B cell (primary cell): ENCODE results near the gene SPATA3. TPM values are rescaled to one million over a fixed set of nuclear protein-coding genes. Genes with fewer than 3 reads are reported as not detected.

ENCODE experiments used
- ATAC-seq: fragments of 200-7000 bp; cut with Tn5 transposase; one replicate; pipeline ENCODE4 v1.10.0; 2021; ENCODE audit warnings: low read depth, mild to moderate bottlenecking, moderate number of reproducible peaks, moderate library complexity
- CTCF ChIA-PET: fragments of 350-600 bp; sonication (Branson Sonifier 250); formaldehyde crosslinking; loops from one replicate; lab custom pipeline; 2021; ENCODE audit warnings: antibody characterized with exemption, inconsistent platforms; lab: Charles Lee
- POLR2A ChIA-PET: fragments of 350-600 bp; sonication (Branson Sonifier 250); formaldehyde crosslinking; loops from one replicate; lab custom pipeline; 2021; ENCODE audit warnings: antibody characterized with exemption; lab: Charles Lee
- DNase-seq: peaks from one replicate; pipeline ENCODE4 v3.0.0; 2013
- H2AFZ ChIP-seq: 2 replicates; pipeline ENCODE4 v1.6.1; 2012; ENCODE audit warnings: mild to moderate bottlenecking, low read depth, low read length; ENCODE audit not compliant: insufficient read depth, poor library complexity, severe bottlenecking
- H3K27ac ChIP-seq, 2 donors: 1 replicate in 1 of 2; 2 replicates in 1 of 2; pipeline ENCODE4 v1.5.1; 2012 to 2013; ENCODE audit warnings: low read length in 2 of 2, mild to moderate bottlenecking in 2 of 2, moderate library complexity in 1 of 2
- H3K27me3 ChIP-seq, 4 experiments: fragments of 200-600 bp in 1 of 4; sonication (generic) in 1 of 4; replicated peaks in 1 of 4; 1 replicate in 2 of 4; 2 replicates in 2 of 4; pipeline versions ENCODE4 v1.6.1 to v1.7.0; 2013 to 2016; ENCODE audit warnings: low read length in 3 of 4, mild to moderate bottlenecking in 2 of 4, mixed read lengths in 1 of 4, moderate library complexity in 1 of 4; ENCODE audit not compliant: insufficient read depth in 4 of 4, control insufficient read depth in 3 of 4; ENCODE audit errors: control extremely low read depth in 1 of 4
- H3K36me3 ChIP-seq, 2 experiments: replicated peaks in 1 of 2; 1 replicate in 1 of 2; 2 replicates in 1 of 2; pipeline versions ENCODE4 v1.6.1 to v1.7.1; 2013; ENCODE audit warnings: low read length in 1 of 2; ENCODE audit not compliant: insufficient read depth in 2 of 2, control insufficient read depth in 1 of 2; ENCODE audit errors: control extremely low read depth in 1 of 2, extremely low read depth in 1 of 2
- H3K4me1 ChIP-seq, 2 donors: fragments of 200-600 bp in 1 of 2; sonication (generic) in 1 of 2; 1 replicate in 1 of 2; 2 replicates in 1 of 2; pipeline versions ENCODE4 v1.5.1 to v1.6.1; 2013 to 2017; ENCODE audit warnings: low read length in 2 of 2; ENCODE audit not compliant: control insufficient read depth in 2 of 2, insufficient read depth in 2 of 2
- H3K4me2 ChIP-seq: replicated peaks from 2 replicates; pipeline ENCODE3; 2012; ENCODE audit warnings: mild to moderate bottlenecking, low read depth, low read length; ENCODE audit not compliant: poor library complexity, severe bottlenecking
- H3K4me3 ChIP-seq, 5 experiments: fragments of 200-600 bp in 1 of 5; sonication (generic) in 1 of 5; 1 replicate in 3 of 5; 2 replicates in 2 of 5; pipeline versions ENCODE4 v1.5.1 to v1.7.0; 2011 to 2016; ENCODE audit warnings: low read length in 4 of 5, mild to moderate bottlenecking in 4 of 5, low read depth in 2 of 5, control low read depth in 1 of 5, moderate library complexity in 1 of 5; ENCODE audit not compliant: insufficient read depth in 1 of 5; ENCODE audit errors: control extremely low read depth in 1 of 5, extremely low read depth in 1 of 5
- H3K79me2 ChIP-seq: fragments of 200-600 bp; sonication (generic); one replicate; pipeline ENCODE4 v1.6.0; 2016; ENCODE audit warnings: low read length; ENCODE audit not compliant: control insufficient read depth, insufficient read depth
- H3K9ac ChIP-seq: fragments of 200-600 bp; sonication (generic); 2 replicates; pipeline ENCODE4 v1.6.1; 2017; ENCODE audit warnings: mild to moderate bottlenecking, low read length, moderate library complexity
- H3K9me3 ChIP-seq, 3 donors: one replicate each; pipeline versions ENCODE4 v1.6.1 to v1.7.1; 2013; ENCODE audit warnings: low read length in 2 of 3; ENCODE audit not compliant: control insufficient read depth in 2 of 3, insufficient read depth in 1 of 3; ENCODE audit errors: control extremely low read depth in 1 of 3
- H4K20me1 ChIP-seq: 2 replicates; pipeline ENCODE4 v1.6.0; 2012; ENCODE audit warnings: mild to moderate bottlenecking, low read length; ENCODE audit not compliant: insufficient read depth, control insufficient read depth, poor library complexity, severe bottlenecking
- H3K27ac Mint-ChIP-seq: one replicate; pipeline ENCODE4 v1.8.0; 2021; ENCODE audit warnings: mixed read lengths
- H3K27me3 Mint-ChIP-seq: one replicate; pipeline ENCODE4 v1.8.0; 2021; ENCODE audit warnings: mixed read lengths
- H3K4me1 Mint-ChIP-seq: one replicate; pipeline ENCODE4 v1.8.0; 2021; ENCODE audit warnings: mixed read lengths
- H3K4me3 Mint-ChIP-seq: one replicate; pipeline ENCODE4 v1.8.0; 2021; ENCODE audit warnings: mixed read lengths
- H3K9me3 Mint-ChIP-seq: one replicate; pipeline ENCODE4 v1.8.0; 2022; ENCODE audit warnings: mixed read lengths; ENCODE audit not compliant: insufficient read depth
- CTCF ChIP-seq: fragments of 200-600 bp; IDR thresholded peaks from one replicate; pipeline ENCODE4 v1.8.0; 2022; ENCODE audit warnings: antibody characterized with exemption, mild to moderate bottlenecking
- EZH2 ChIP-seq: IDR thresholded peaks from 2 replicates; pipeline ENCODE4 v1.6.1; 2012; ENCODE audit warnings: borderline replicate concordance, low read depth, mild to moderate bottlenecking, moderate library complexity, low read length; ENCODE audit not compliant: insufficient read depth, poor library complexity, severe bottlenecking
- WGBS: methylation state at CpG from one replicate; pipeline ENCODE4 v1.1.5; 2013; ENCODE audit warnings: missing lambda C conversion rate; ENCODE audit not compliant: insufficient coverage; 5-methylcytosine and 5-hydroxymethylcytosine counted together
- intact Hi-C: fragments of 100-400 bp; cut with micrococcal nuclease; formaldehyde crosslinking; loops from one replicate; pipeline ENCODE4 v1.10.0; 2022
- polyA plus RNA-seq: library from polyadenylated mRNA; depleted of rRNA; stranded (reverse); fragments of >200 nt; gene quantifications from 2 replicates; pipeline ENCODE4 v1.2.3, GENCODE V29; 2012
- total RNA-seq, 2 donors: library from RNA; stranded (reverse); fragments of 120-200 nt in 1 of 2; gene quantifications; 1 replicate in 1 of 2; 2 replicates in 1 of 2; pipeline versions ENCODE4 v1.2.3 to v1.2.4, GENCODE V29; 2013 to 2022

SPATA3 gene
- total and polyA plus RNA-seq, 2 donors (not counting 1 experiment from before 2014, with no cell fraction given) = not detected

GRCh38 chr2:231047274-231047922 lies 51.5 kb downstream of the SPATA3 start:
- peaks cover 3% of the 10 kb centered on the region for H3K4me1 Mint-ChIP-seq
- Histone ChIP-seq H3K36me3 (no peaks in the 10 kb centered on the region), H3K27ac (no peak overlapping the region), H3K4me2 (no peak overlapping the region), H3K4me3 (no peak overlapping the region), H3K9ac (no peak overlapping the region), H3K27me3 (peaks cover 0 to 31% (median 4%) of the 10 kb centered on the region in 4 experiments), H2AFZ (no peak overlapping the region), H3K79me2 (no peaks in the 10 kb centered on the region), H3K9me3 (no peaks in the 10 kb centered on the region), H4K20me1 (no peaks in the 10 kb centered on the region), H3K4me1 (peaks cover 3 to 4% of the 10 kb centered on the region in 2 donors)
- H3K9me3 Mint-ChIP-seq = no peaks in the 10 kb centered on the region
- ChIA-PET CTCF (interaction anchor here (0.9 kb wide), 1 partner anchor 12 kb away, joined by 3 read pairs; no protein-coding TSS in a partner anchor), POLR2A (no interaction called here)
- WGBS = 88% methylated on average over 7 of the region's 8 CpGs
- H3K27me3 Mint-ChIP-seq = peaks cover 20% of the 10 kb centered on the region
- DNase-seq = no peak
- H3K4me3 Mint-ChIP-seq = no peak overlapping the region
- no peak for ATAC-seq
- no peak overlapping the region for H3K27ac Mint-ChIP-seq
- intact Hi-C loops = no loop called here
- TF ChIP-seq CTCF (no peak), EZH2 (no peak)
